RPMI7951 (cell line): ENCODE measurements around the gene CTDNEP1. TPM values are rescaled to one million over a fixed set of nuclear protein-coding genes. Genes with fewer than 3 reads are reported as not detected.
A peak's percentile ranks its signal among the peaks of the same experiment; 100 is the strongest.

ENCODE experiments used
- DNase-seq: peaks from one replicate; pipeline ENCODE4 v3.0.0-alpha.2; 2012; ENCODE audit warnings: low read depth
- total RNA-seq: library from RNA; depleted of rRNA; stranded (reverse); fragments of >200 nt; shearing (Covaris generic); gene quantifications from 2 replicates; pipeline ENCODE4 v1.2.3, GENCODE V29; 2014; rRNA removed

CTDNEP1 gene
- total RNA-seq, 1 experiment from 2014 or later, result 38.0 TPM

- DNase-seq, result no peak
Measured at GRCh38 chr17:7215652-7216180, 35.8 kb downstream of the CTDNEP1 start.

- no peak for DNase-seq
Measured at GRCh38 chr17:7215136-7215638, 36.3 kb downstream of the CTDNEP1 start.

- peak; percentile 92 for DNase-seq
Measured at GRCh38 chr17:7214300-7215135, 37.0 kb downstream of the CTDNEP1 start.

GRCh38 chr17:7213895-7214299, 37.6 kb downstream of the CTDNEP1 start:
- DNase-seq, result peak; percentile 71

- DNase-seq, result no peak
Measured at GRCh38 chr17:7211491-7212273, 39.9 kb downstream of the CTDNEP1 start.

GRCh38 chr17:7208754-7209460, 42.6 kb downstream of the CTDNEP1 start:
- no peak for DNase-seq

GRCh38 chr17:7208027-7208571, 43.4 kb downstream of the CTDNEP1 start:
- DNase-seq, result no peak

GRCh38 chr17:7207120-7208001, 44.2 kb downstream of the CTDNEP1 start:
- no peak for DNase-seq

GRCh38 chr17:7205561-7205960, 46.0 kb downstream of the CTDNEP1 start:
- DNase-seq, result no peak

- peak; percentile 60 for DNase-seq
Measured at GRCh38 chr17:7204828-7205461, 46.6 kb downstream of the CTDNEP1 start.

- no peak for DNase-seq
Measured at GRCh38 chr17:7204336-7204735, 47.2 kb downstream of the CTDNEP1 start.

- no peak for DNase-seq
Measured at GRCh38 chr17:7203391-7203790, 48.1 kb downstream of the CTDNEP1 start.

- DNase-seq, result no peak
Measured at GRCh38 chr17:7196651-7197401, 54.7 kb downstream of the CTDNEP1 start.

GRCh38 chr17:7195971-7196370, 55.6 kb downstream of the CTDNEP1 start:
- DNase-seq, result no peak

Other genes with a start within 250 kb of the CTDNEP1 start
- gene RNASEK, start 239.1 kb downstream of the CTDNEP1 start, total RNA-seq, result 156 and 180 TPM in 2 replicates
- gene BCL6B, start 228.7 kb downstream of the CTDNEP1 start, total RNA-seq, result not detected in 2 replicates
- gene SLC16A13, start 215.7 kb downstream of the CTDNEP1 start, total RNA-seq, result 0.12 and 0.20 TPM in 2 replicates
- gene SLC16A11, start 207.6 kb downstream of the CTDNEP1 start, total RNA-seq, result 0.49 TPM in 1 of 2 replicates, not detected in the other
- gene CLEC10A, start 171.5 kb downstream of the CTDNEP1 start, total RNA-seq, result not detected in 2 replicates
- gene ASGR2, start 136.9 kb downstream of the CTDNEP1 start, total RNA-seq, result not detected in 2 replicates
- not detected in 2 replicates for gene ASGR1, start 72.4 kb downstream of the CTDNEP1 start, total RNA-seq
- gene DLG4, start 31.9 kb downstream of the CTDNEP1 start, total RNA-seq, result 6.5 and 6.6 TPM in 2 replicates
- 287 and 295 TPM in 2 replicates for gene ACADVL, start 31.8 kb downstream of the CTDNEP1 start, total RNA-seq
- 24.6 and 25.0 TPM in 2 replicates for gene DVL2, start 17.2 kb downstream of the CTDNEP1 start, total RNA-seq
- 24.7 and 40.3 TPM in 2 replicates for gene PHF23, start 12.3 kb downstream of the CTDNEP1 start, total RNA-seq
- gene GABARAP, start 9.3 kb downstream of the CTDNEP1 start, total RNA-seq, result 451 and 468 TPM in 2 replicates
- 23.7 and 28.2 TPM in 2 replicates for gene ELP5, start 481 bp upstream of the CTDNEP1 start, total RNA-seq
- gene CLDN7, start 10.7 kb upstream of the CTDNEP1 start, total RNA-seq, result 0.48 and 2.0 TPM in 2 replicates
- gene SLC2A4, start 30.0 kb upstream of the CTDNEP1 start, total RNA-seq, result 0.20 TPM in 1 of 2 replicates, not detected in the other
- gene YBX2, start 42.9 kb upstream of the CTDNEP1 start, total RNA-seq, result 0.49 and 0.60 TPM in 2 replicates
- 414 and 526 TPM in 2 replicates for gene EIF5A, start 55.9 kb upstream of the CTDNEP1 start, total RNA-seq
- gene GPS2, start 63.6 kb upstream of the CTDNEP1 start, total RNA-seq, result 92.7 and 97.9 TPM in 2 replicates
- 3.5 and 4.8 TPM in 2 replicates for gene NEURL4, start 77.6 kb upstream of the CTDNEP1 start, total RNA-seq
- 0.12 and 0.20 TPM in 2 replicates for gene ACAP1, start 84.8 kb upstream of the CTDNEP1 start, total RNA-seq
- gene KCTD11, start 100.4 kb upstream of the CTDNEP1 start, total RNA-seq, result 3.4 and 5.1 TPM in 2 replicates
- gene TMEM95, start 103.4 kb upstream of the CTDNEP1 start, total RNA-seq, result not detected in 2 replicates
- 0.60 and 0.78 TPM in 2 replicates for gene TNK1, start 129.4 kb upstream of the CTDNEP1 start, total RNA-seq
- 20.8 and 23.2 TPM in 2 replicates for gene PLSCR3, start 142.8 kb upstream of the CTDNEP1 start, total RNA-seq
- gene TMEM256, start 152.4 kb upstream of the CTDNEP1 start, total RNA-seq, result 177 and 229 TPM in 2 replicates
- gene NLGN2, start 156.1 kb upstream of the CTDNEP1 start, total RNA-seq, result 3.7 and 4.2 TPM in 2 replicates
- 0.10 TPM in 1 of 2 replicates, not detected in the other for gene SPEM1, start 168.6 kb upstream of the CTDNEP1 start, total RNA-seq
- gene SPEM2, start 173.9 kb upstream of the CTDNEP1 start, total RNA-seq, result not detected in 2 replicates
- not detected in 2 replicates for gene SPEM3, start 177.1 kb upstream of the CTDNEP1 start, total RNA-seq
- 2.9 and 5.5 TPM in 2 replicates for gene TMEM102, start 183.7 kb upstream of the CTDNEP1 start, total RNA-seq
- 2.0 and 4.1 TPM in 2 replicates for gene FGF11, start 187.8 kb upstream of the CTDNEP1 start, total RNA-seq
- gene CHRNB1, start 193.3 kb upstream of the CTDNEP1 start, total RNA-seq, result 10.4 and 11.9 TPM in 2 replicates
- gene ZBTB4, start 227.9 kb upstream of the CTDNEP1 start, total RNA-seq, result 14.3 and 14.8 TPM in 2 replicates
- not detected in 2 replicates for gene SLC35G6, start 229.7 kb upstream of the CTDNEP1 start, total RNA-seq
- gene POLR2A, start 232.6 kb upstream of the CTDNEP1 start, total RNA-seq, result 15.4 and 22.3 TPM in 2 replicates